Motor neuron (in vitro differentiated cells): ENCODE data around the gene SHQ1. TPM values are rescaled to one million over a fixed set of nuclear protein-coding genes. Genes with fewer than 3 reads are reported as not detected.
A peak's percentile ranks its signal among the peaks of the same experiment; 100 is the strongest.
"Not testable (repeated sequence)": the region's sequence is repeated elsewhere in the genome, so short reads cannot be mapped to it uniquely, and the experiment has no call there.

Experiments
- ATAC-seq, 8 experiments: fragments of 200-7000 bp; cut with Tn5 transposase; replicated peaks in 6 of 8; 2 replicates each; pipeline ENCODE4 v1.8.0; 2021; ENCODE audit warnings: mild to moderate bottlenecking in 8 of 8, moderate library complexity in 8 of 8
- H3K27ac ChIP-seq, 2 donors: fragments of 250-450 bp; sonication (Bioruptor Pico); 2 replicates each; pipeline ENCODE4 v1.9.0; 2021; ENCODE audit warnings: antibody characterized with exemption in 2 of 2, mild to moderate bottlenecking in 2 of 2, moderate library complexity in 1 of 2
- H3K4me1 ChIP-seq, 2 donors: fragments of 250-450 bp; sonication (Bioruptor Pico); replicated peaks in 1 of 2; 2 replicates each; pipeline ENCODE4 v1.6.1; 2021; ENCODE audit warnings: antibody characterized with exemption in 2 of 2, mild to moderate bottlenecking in 2 of 2, moderate library complexity in 1 of 2
- H3K4me3 ChIP-seq, 5 donors: fragments of 250-450 bp; sonication (Bioruptor Pico); 2 replicates each; pipeline ENCODE4 v1.9.0; 2021; ENCODE audit warnings: antibody characterized with exemption in 5 of 5, mild to moderate bottlenecking in 5 of 5, moderate library complexity in 4 of 5
- WGBS, 10 experiments: fragments of 450-650 bp; shearing (Covaris generic); methylation state at CpG; one replicate each; pipeline ENCODE4 v1.0.0; 2022; 5-methylcytosine and 5-hydroxymethylcytosine counted together
- in situ Hi-C, 9 experiments: fragments of 400-800 bp; cut with MboI; loops; one replicate each; pipeline ENCODE4 v1.15.0; 2021; ENCODE audit warnings: low sequenced_read_pairs in 9 of 9, low pct_unique_long_range_greater_than_20kb in 2 of 9; ENCODE audit not compliant: unreplicated experiment in 9 of 9
- total RNA-seq, 8 experiments: library from RNA; unstranded; fragments of 300-600 nt; gene quantifications; 2 replicates each; pipeline versions ENCODE4 v1.2.3 to v1.2.4, GENCODE V29; 2022

Gene SHQ1
- total RNA-seq, 8 experiments from 2014 or later = 5.6 to 25.0 (median 10.2) TPM

DNA sequence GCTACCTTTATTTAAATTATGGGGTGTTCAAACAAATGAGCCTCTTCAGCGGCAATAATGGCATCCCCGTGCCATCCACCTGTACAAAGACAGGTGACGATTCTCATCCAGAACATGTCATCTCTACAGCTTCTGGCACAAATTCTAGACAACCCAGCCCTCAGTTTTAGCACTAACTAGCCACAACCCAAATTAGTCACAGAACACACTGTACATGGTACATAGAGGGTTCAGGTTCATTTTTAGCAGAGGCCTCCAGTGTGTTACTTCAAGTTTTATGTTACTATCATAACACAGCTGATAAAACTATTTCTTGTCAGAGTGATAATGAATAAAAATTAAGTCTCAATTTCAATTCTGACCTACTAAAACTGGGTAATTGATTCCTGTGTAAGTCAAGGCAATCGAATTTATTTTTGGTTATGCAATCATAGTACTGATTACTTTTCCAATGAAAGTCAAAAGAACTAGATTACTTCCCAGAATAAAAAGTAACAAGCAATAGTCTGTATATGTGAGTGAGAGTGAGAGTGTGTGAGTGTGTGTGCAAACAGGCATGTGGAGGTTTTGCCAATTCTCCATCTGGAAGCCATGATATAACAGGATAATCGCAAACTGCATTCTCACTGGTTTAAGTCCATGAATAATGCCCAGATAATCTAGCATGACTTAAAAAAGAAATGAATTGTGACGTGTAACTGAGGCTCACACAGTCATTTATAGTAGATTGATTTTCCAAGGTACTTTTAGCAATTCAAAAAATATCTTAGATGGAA is 37.4 kb downstream of the SHQ1 start:
- in situ Hi-C loops = loop anchor here in 5 of 9 experiments (25.0 kb wide), 5 partner anchors 374 to 1099 kb away; partner anchors contain the start of gene RYBP (in 2 of the 5)
- ATAC-seq = no peak
- H3K4me1 ChIP-seq = peaks cover 11 to 13% of the 10 kb centered on the region in 2 donors
- no peak overlapping the region for H3K4me3 ChIP-seq
- no peak overlapping the region for H3K27ac ChIP-seq
- WGBS, 10 experiments = 52 to 95% (median 79%) methylated on average over 2 to 6 of the region's 6 CpGs

DNA sequence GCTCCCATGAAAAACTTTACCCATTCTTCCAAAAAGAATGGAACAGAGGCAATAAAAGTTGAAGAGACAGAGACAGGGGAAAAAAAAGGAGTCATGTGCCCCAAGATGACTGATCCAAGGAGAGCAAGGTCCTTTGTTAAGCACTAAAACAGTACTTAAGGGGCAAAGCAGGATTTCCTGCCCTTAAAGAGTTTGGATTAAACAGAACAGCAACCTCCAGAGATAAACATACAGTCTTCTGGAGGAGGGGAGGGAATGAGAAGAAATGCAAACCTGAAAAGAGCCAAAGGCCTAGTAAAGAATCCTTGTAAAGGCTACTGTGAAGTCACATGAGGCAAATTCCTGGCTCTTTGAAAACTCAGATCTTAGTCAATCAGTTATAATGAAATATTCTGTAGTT is 38.2 kb downstream of the SHQ1 start:
- in situ Hi-C loops = loop anchor here in 5 of 9 experiments (25.0 kb wide), 5 partner anchors 373 to 1098 kb away; partner anchors contain the start of gene RYBP (in 2 of the 5)
- Histone ChIP-seq H3K4me1 (peaks cover 11 to 13% of the 10 kb centered on the region in 2 donors), H3K4me3 (no peak overlapping the region), H3K27ac (no peak overlapping the region)
- ATAC-seq = peak in 1 of 8 experiments; percentile 9

DNA sequence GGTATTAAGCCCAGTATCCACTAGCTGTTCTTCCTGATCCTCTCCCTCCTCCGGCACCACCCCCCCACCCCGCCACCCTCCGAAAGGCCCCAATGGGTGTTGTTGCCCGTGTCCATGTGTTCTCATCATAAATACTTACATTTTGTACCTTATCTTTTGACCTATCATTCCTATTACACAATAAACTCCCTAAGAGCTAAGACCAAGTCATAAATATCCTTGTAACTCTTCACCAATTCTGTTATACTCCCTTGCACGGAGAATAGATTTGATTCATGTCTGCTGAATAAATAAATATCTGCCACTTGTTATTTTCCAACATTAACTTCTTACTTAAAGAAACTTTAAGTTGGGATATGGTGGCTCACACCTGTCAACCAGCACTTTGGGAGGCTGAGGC is 43.9 kb downstream of the SHQ1 start:
- H3K4me3 ChIP-seq = no peak overlapping the region
- no peaks in the 10 kb centered on the region for H3K4me1 ChIP-seq
- in situ Hi-C loops = loop anchor here in 5 of 9 experiments (25.0 kb wide), 5 partner anchors 367 to 1092 kb away; partner anchors contain the start of gene RYBP (in 2 of the 5)
- 83 to 100% (median 90%) methylated on average over 1 to 4 of the region's 5 CpGs; no CpG with 5 or more reads in 3 of the 10 experiments for WGBS, 10 experiments
- no peak overlapping the region for H3K27ac ChIP-seq
- no peak for ATAC-seq

DNA sequence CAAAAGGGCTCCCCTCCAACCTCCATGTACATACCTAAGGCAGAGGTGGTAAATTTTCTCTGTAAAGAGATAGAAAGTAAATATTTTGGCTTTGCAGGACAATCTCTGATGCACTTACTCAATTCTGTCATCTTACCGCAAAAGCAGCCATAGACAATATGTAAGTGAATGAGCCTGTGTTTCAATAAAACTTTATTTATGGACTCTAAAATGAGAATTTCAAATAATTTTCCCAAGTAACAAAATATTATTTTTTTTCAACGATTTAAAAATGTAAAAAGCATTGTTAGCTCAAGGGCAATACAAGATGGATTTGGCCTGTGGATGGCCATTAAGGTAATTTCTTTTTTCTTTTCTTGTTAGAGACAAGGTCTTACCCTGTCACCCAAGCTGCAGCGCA is 44.7 kb downstream of the SHQ1 start:
- in situ Hi-C loops = loop anchor here in 5 of 9 experiments (25.0 kb wide), 5 partner anchors 366 to 1091 kb away; partner anchors contain the start of gene RYBP (in 2 of the 5)
- ATAC-seq = no peak
- peaks cover 0 to 3% of the 10 kb centered on the region in 2 donors for H3K4me1 ChIP-seq
- H3K27ac ChIP-seq = no peak overlapping the region
- H3K4me3 ChIP-seq = no peak overlapping the region
- WGBS, 10 experiments = 80 to 100% (median 92%) methylated on average over 1 to 3 of the region's 3 CpGs; no CpG with 5 or more reads in 1 of the 10 experiments

DNA sequence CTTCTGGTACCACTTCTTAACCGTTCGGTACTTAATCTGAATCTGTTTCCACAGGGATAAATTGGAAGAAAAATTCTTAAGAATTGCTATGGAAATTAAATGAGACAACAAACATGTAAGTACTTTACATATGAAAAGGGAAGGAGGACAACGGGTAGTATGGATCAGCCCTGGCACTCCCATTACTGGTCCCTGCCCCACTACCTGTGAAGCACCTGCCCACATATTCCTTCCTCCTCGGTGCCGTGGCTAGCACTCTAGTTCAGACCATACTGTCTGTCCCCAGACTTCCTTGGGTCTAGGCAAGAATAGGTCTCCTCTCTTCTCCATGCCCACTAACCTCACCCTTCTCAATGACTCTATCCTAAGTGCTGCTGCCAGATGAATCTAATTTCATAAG is 46.2 kb downstream of the SHQ1 start:
- Histone ChIP-seq H3K27ac (no peak overlapping the region), H3K4me3 (no peak overlapping the region), H3K4me1 (peaks cover 5 to 14% of the 10 kb centered on the region in 2 donors)
- in situ Hi-C loops = loop anchor here in 5 of 9 experiments (25.0 kb wide), 5 partner anchors 365 to 1090 kb away; partner anchors contain the start of gene RYBP (in 2 of the 5)
- WGBS, 10 experiments = 60 to 100% (median 92%) methylated on average over 1 to 5 of the region's 5 CpGs
- no peak for ATAC-seq

DNA sequence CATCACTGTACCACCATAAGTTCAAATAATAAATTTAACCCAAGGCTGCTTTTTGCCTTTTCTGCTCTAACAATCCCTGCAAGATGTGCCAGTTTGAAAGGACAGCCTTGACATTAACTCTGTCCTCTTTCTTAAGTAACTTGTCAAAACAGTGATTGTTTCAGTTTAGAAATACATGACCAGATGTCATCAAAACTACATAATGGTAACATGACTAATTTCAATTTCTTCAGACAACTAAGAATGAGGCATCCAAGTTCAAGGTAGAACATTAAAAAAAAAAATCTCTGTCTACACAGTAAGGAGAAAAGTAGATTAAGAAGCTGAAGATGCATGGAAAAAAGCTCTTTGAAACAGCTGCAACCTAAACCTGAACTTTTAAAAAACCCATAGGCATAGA is 47.4 kb downstream of the SHQ1 start:
- Histone ChIP-seq H3K4me3 (no peak overlapping the region), H3K27ac (no peak overlapping the region), H3K4me1 (peaks cover 5 to 14% of the 10 kb centered on the region in 2 donors)
- in situ Hi-C loops = loop anchor here in 5 of 9 experiments (25.0 kb wide), 5 partner anchors 364 to 1089 kb away; partner anchors contain the start of gene RYBP (in 2 of the 5)
- no peak for ATAC-seq

DNA sequence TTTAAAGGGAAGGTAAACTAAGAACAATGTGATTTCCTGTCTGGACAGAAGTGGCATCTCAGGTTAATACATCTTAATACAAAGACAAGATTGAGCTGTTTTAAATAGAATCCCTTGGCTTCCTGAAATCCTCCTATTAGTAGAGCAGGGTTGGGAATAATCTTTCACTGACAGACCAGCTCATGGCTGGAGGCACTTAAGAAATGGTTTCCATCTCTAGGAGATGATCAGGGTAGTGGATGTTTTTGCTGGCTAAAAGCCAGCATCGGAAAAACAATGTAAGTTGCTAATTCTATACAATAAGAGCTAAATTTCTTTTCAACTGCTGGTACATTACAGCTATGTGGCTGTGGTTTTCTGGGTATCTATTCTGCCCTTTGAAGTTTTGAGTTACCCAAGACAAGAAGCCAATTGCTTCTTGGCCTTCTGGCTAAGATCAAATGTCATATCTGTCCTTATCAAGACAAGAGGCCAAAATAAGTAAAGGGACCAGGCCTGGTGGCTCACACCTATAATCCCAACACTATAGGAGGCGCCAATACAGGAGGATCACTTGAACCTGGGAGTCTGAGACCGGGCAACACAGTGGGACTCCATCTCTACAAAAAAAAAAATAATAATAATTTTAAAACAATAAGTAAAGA is 49.6 kb downstream of the SHQ1 start:
- Histone ChIP-seq H3K27ac (no peak overlapping the region), H3K4me3 (no peak overlapping the region), H3K4me1 (peaks cover 5 to 14% of the 10 kb centered on the region in 2 donors)
- 60 to 100% (median 100%) methylated on average over 1 to 3 of the region's 3 CpGs for WGBS, 10 experiments
- in situ Hi-C loops = no loop called here
- peak in 1 of 8 experiments; percentile 4 for ATAC-seq

DNA sequence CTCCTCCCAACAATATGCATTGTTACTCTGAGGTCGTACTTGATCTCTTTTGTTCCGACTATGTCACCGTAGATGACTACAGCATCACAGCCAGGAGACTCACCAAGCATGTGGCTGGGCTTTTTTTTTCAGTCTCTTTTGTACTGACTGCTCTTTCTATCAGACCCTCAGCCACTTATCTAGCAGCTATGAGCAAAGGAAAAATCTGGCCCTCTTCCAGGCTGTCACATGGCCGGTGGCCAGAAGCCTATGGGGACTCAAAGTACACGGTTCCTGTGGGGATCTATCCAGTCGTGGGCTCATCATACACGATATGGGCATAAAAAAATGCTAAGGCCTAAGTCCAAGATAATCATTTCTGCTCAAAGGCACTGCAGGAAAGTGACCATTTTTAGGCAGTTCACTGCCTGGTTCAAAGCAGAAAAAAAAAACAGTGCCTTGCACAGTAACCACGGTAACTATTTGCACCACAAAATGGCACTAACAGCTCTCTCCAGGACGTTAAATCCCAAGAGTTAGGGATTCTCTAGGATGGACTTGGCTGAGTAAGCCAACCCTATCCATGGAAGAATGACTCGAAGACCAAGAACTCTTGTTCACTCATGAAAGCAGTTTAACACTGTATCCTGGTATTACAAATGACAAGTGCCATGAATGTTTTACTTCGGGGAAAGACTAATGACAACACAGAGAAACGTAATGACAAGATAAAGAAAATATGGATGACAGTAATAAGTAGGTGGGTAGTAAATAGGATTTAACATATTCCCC is 50.3 kb downstream of the SHQ1 start:
- Histone ChIP-seq H3K4me1 (peaks cover 5 to 14% of the 10 kb centered on the region in 2 donors), H3K4me3 (no peak overlapping the region), H3K27ac (no peak overlapping the region)
- in situ Hi-C loops = no loop called here
- WGBS, 10 experiments = 41 to 91% (median 53%) methylated on average over 5 to 10 of the region's 12 CpGs
- ATAC-seq = peak in 5 of 8 experiments; percentile 97 to 99 (median 97)

DNA sequence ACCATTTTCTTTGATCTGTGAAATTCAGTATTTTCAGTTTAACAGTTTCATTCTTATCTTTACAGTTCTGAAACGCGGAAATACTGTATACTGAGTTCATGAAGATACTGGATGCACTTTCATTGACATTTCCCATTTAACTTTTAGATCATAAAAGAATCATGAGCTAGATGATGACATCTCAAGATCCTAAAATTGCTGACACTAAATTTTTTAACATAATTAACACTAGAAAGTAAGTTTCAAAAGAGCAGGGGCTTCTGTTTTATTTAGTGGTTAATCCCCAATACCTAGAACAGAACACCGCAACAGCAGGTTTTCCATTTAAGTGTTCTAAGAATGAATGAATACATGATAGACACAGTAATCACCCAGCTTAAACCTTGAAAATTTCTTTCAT is 54.2 kb downstream of the SHQ1 start:
- in situ Hi-C loops = no loop called here
- no peak for ATAC-seq
- Histone ChIP-seq H3K4me1 (peaks cover 5 to 14% of the 10 kb centered on the region in 2 donors), H3K4me3 (no peak overlapping the region), H3K27ac (no peak overlapping the region)
- 81 to 100% (median 100%) methylated on average over 1 to 3 of the region's 3 CpGs for WGBS, 10 experiments

DNA sequence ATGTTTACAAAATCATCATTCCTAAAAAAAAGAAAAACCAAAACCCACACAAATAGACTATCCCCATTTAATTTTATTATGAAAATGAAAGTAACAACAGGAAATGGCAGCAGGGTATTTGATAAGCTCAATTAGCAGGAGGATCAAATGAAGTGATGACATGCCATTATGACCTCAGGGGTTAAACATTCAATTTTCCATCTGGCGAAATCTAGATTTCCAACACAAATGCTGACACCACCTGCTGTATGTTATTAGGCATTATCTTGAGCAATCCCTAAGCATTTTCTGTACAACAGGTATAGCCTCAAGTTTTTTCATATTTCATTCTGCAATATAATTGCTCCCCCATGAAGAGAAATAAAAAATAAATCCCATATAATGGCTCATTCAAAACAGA is 57.1 kb downstream of the SHQ1 start:
- H3K4me3 ChIP-seq = no peak overlapping the region
- H3K27ac ChIP-seq = no peak overlapping the region
- in situ Hi-C loops = no loop called here
- H3K4me1 ChIP-seq = no peaks in the 10 kb centered on the region
- no peak for ATAC-seq
- WGBS, 10 experiments = 80 to 100% (median 100%) methylated on average over 1 of the region's 1 CpG; no CpG with 5 or more reads in 5 of the 10 experiments

DNA sequence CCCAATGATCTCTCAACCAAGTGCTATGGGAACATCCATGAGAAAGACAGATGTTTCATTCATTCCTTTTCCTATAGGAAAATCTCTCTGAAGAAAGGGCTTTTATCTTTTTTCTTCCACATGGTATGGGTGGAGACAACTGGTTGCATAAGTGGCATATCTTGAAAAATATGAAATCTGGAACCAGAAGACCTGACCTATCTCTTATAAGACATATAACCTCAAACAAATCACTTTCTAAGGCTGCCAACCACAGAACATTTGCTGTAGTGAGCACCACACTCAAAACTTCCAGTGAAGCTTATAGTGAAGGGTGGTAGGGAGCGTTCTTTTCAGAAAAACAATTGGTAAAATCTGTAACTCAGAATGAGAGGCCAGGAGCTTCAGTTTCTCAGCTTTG is 58.5 kb downstream of the SHQ1 start:
- in situ Hi-C loops = no loop called here
- Histone ChIP-seq H3K4me1 (no peaks in the 10 kb centered on the region), H3K27ac (no peak overlapping the region), H3K4me3 (no peak overlapping the region)
- ATAC-seq = no peak
- WGBS, 10 experiments = 83 to 100% (median 100%) methylated on average over 1 of the region's 1 CpG; no CpG with 5 or more reads in 4 of the 10 experiments

DNA sequence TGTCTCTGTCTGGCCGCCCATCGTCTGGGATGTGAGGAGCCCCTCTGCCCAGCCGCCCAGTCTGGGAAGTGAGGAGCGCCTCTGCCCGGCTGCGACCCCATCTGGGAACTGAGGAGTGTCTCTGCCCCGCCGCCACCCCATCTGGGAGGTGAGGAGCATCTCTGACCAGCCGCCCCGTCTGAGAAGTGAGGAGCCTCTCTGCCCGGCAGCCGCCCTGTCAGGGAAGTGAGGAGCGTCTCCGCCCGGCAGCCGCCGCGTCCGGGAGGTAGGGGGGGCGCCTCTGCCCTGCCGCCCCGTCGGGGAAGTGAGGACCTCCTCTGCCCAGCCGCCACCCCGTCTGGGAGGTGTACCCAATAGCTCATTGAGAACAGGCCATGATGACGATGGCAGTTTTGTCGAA is 60.0 kb downstream of the SHQ1 start:
- no CpG with 5 or more reads among the region's 27 CpGs for WGBS, 10 experiments
- H3K4me1 ChIP-seq, ATAC-seq, H3K4me3 ChIP-seq, in situ Hi-C loops, H3K27ac ChIP-seq: not testable (repeated sequence)

DNA sequence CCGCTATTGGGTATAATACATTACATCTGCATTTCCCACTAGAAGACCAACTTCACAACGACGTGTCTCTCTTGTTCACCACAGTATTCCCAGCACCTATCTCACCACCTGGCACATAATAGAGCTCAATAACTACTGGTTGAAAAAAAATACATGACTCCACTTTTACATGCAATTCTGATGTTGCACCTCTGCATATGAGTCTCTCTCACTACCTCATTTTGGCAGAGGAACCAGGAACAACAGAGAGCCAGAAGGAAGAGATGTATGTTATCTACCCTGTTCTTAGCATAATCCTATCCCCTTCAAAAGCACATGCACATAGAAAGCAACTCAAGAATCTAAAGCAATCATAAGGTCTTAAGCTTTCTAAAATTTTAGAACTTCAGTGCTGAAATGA is 61.6 kb downstream of the SHQ1 start:
- in situ Hi-C loops = no loop called here
- ATAC-seq = no peak
- 80 to 100% (median 97%) methylated on average over 1 to 3 of the region's 3 CpGs; no CpG with 5 or more reads in 2 of the 10 experiments for WGBS, 10 experiments
- Histone ChIP-seq H3K4me3 (no peak overlapping the region), H3K4me1 (peaks cover 9 to 10% of the 10 kb centered on the region in 2 donors), H3K27ac (no peak overlapping the region)
